Frontal cortex (tissue), 4 donors: Measurements from ENCODE around the gene CCDC57. TPM values are rescaled to one million over a fixed set of nuclear protein-coding genes. Genes with fewer than 3 reads are reported as not detected.
"Not testable (repeated sequence)": the region's sequence is repeated elsewhere in the genome, so short reads cannot be mapped to it uniquely, and the experiment has no call there.

Source experiments
- DNase-seq, 2 donors: peaks; one replicate each; pipeline ENCODE4 v3.0.0; 2012; ENCODE audit warnings: low spot score in 2 of 2
- FAIRE-seq: peaks from 2 replicates; lab custom pipeline; 2012; peaks lifted over from hg19 to GRCh38; lab: Jason Lieb, UNC
- total RNA-seq: library from RNA; depleted of rRNA; stranded (reverse); fragments of >200 nt; gene quantifications from one replicate; pipeline ENCODE4 v1.2.3, GENCODE V29; 2014
- donor health status: control.
- donor health status: control.
- donor health status: control.

Gene CCDC57, protein sequence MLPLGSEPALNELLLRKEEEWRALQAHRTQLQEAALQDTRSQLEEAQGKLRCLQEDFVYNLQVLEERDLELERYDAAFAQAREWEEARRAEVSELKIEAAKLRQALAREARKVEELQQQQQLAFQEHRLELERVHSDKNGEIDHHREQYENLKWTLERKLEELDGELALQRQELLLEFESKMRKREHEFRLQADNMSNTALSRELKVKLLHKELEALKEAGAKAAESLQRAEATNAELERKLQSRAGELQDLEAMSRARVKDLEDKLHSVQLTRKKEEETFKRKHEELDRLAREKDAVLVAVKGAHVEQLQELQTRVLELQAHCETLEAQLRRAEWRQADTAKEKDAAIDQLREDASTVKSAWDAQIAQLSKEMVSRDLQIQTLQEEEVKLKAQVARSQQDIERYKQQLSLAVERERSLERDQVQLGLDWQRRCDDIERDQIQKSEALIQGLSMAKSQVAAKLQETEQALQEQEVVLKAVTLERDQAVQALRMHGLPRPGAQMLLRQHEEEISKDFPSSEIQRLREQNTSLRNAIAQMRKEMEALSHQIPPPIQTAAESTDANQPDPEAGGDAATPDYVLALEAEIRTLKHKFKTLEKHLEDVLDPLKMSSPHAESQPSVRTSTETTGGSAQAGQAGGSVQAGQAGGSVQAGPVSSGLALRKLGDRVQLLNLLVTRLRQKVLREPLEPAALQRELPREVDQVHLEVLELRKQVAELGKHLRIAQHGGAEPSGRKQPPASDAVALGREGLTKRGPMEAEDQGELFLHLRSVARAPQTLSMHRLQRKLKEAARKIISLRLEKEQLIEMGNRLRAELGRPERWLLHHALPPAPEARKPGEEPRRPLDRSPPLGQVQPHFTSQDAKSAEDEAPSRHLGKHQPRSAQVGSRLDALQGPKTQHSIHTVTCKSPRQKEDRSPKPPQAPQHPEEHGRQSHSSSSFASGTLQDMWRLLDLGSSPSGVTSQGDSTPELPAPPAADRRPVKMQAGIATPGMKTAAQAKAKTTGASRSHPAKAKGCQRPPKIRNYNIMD
- total RNA-seq, result 17.1 TPM

DNA sequence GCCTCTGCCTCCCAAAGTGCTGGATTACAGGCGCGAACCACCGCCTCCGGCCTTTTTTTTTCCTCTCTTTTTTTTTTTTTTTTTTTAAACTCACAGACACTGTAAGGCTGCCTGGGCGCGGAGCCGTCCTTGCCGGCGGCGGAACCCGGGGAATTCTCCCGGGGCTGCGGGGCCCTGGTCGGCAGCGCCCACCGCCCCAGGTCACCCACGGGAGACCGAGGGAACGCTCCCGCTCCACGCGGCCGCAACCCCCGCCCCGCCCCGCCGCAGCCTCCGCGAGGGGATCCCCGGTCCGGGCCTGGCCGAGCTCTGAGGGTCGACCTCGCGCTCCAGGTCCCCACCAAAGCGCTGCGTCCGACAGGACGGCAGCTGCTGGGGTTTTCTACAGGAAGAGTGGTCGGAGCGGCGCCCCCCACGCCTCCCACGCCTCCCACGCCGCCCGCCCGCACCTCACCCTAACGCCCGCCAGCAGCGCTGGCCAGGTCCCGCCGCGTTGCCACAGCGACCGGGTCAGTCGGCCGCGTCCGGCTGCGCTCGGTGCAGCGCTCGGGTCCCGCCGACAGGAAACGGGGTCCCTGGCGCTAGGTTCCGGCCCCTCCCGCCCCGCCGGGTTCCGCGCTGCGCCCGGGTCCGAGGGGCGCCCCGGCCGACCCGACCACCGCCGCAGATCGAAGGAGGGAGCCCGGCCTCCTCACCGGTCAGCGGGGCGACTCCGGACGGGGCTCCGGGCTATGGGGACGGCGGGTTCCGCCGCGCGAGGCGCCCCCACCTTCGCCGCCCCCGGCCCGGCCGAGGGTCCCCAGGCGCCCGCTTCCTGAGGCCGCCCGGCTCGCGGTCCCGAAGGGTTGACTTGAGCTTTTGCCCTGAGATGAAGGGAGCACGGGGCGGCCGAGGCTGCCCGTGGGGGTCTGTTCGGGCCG is at the start of gene CCDC57:
Gene CCDC57, minus strand, starts transcription at position 512 of the 920 bp plus-strand sequence. CDS start 10,898 bp downstream, outside the sequence.
- FAIRE-seq (no peak), DNase-seq (peak; percentile 94 to 96)

DNA sequence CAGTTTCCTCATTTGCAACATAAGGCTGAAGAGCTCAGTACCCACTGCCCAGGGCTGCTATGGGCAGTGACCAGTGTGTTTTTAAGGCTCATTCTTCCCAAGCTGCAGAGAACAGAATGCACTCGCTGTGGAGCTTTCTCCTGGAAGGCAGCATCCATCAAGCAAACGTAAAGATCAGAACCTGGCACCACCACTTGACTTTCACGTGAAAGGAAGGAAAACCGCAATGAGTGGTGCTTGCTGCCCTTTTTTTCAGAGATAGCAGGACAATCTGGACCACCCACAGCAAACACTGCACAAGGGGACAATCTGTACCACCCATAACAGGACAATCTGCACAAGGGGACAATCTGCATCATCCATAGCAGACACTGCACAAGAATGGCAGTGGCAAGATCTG is 49.7 kb upstream of the CCDC57 start:
- DNase-seq, result no peak

GRCh38 chr17:82259972-82260961 is 47.6 kb upstream of the CCDC57 start:
- DNase-seq, FAIRE-seq: not testable (repeated sequence)

More for the DNA sequence above, 49.7 kb upstream of the CCDC57 start:
- FAIRE-seq, result no peak

- FAIRE-seq, result no peak
- no peak for DNase-seq
These were observed 45.9 kb upstream of the CCDC57 start for GRCh38 chr17:82258555-82258954.

DNA sequence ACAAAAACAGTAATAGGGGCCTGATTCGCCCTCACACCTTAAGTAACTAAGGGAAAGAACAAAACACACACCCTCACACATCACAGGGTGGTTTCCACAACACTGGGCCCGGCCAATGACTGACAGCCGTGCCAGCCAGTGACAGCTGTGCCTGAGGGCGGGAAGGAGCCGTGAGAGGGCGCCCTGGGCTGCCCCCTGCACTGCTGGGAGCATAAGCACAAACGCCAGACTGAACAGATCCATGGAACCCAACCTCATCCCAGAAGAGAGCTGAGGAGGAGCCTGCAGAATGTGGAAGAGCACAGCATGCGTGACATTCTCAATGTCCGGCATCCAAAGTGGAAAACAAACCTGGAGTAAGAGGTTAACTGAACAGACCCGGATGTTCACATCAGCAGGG is 44.8 kb upstream of the CCDC57 start:
- DNase-seq (peak in 1 of 2 donors; percentile 63), FAIRE-seq (no peak)

DNA sequence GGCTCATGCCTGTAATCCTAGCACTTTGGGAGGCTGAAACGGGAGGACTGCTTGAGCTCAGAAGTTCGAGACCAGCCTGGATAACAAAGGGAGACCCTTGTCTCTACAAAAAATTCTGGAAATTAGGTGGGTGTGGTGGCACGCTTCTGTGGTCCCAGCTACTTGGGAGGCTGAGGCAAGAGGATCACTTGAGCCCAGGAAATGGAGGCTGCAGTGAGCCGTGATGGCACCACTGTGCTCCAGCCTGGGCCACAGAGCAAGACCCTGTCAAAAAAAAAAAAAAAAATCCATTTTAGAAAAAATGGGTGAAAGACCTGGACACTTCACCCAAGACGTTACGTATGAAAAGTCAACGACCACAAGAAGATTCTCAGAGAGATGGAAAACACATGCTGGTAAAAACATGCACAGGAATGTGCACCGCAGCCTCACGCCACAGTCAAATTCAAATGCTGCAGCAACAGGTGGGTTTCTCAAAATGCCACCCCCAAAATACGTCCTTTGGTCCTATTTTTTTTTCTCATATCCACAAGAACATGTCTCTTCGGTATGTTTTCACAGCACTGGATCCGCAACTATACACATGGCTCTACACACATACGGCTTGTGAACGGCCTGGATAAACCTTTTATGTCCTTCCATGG is 43.7 kb upstream of the CCDC57 start:
- FAIRE-seq (no peak), DNase-seq (no peak)

GRCh38 chr17:82255402-82255972 is 42.8 kb upstream of the CCDC57 start:
- DNase-seq (no peak), FAIRE-seq (no peak)

GRCh38 chr17:82254746-82255145 is 42.1 kb upstream of the CCDC57 start:
- not testable (repeated sequence) for FAIRE-seq, DNase-seq

DNA sequence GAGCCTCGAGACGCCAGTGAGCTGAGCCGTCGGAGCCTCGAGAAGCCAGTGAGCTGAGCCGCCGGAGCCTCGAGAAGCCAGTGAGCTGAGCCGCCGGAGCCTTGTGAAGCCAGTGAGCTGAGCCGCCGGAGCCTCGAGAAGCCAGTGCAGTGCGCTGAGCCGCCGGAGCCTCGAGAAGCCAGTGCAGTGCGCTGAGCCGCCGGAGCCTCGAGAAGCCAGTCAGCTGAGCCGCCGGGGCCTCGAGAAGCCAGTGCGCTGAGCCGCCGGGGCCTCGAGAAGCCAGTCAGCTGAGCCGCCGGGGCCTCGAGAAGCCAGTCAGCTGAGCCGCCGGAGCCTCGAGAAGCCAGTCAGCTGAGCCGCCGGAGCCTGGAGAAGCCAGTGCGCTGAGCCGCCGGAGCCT is 41.5 kb upstream of the CCDC57 start:
- FAIRE-seq, DNase-seq: not testable (repeated sequence)

DNA sequence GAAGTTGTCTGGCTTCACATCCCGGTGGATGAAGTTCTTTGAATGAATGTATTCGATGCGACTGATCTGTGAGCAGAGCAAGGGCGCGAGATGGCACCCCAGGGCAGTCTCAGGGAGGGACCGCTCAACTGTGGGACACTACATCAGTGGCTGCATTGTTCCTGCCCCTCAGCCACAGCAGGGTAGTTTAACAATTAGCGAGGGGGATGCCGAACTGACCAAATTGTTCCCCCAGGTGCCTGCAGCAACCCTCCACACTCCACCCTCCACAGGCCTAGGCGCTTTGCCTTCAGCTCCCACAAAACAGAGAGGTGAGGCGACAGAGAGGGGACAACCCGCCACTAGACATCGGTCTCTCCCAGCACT is 40.5 kb upstream of the CCDC57 start:
- FAIRE-seq (no peak), DNase-seq (no peak)

GRCh38 chr17:82252511-82253178 is 40.0 kb upstream of the CCDC57 start:
- no peak for DNase-seq
- no peak for FAIRE-seq

GRCh38 chr17:82250868-82251500 is 38.3 kb upstream of the CCDC57 start:
- FAIRE-seq, result no peak
- no peak for DNase-seq

GRCh38 chr17:82249896-82250581 is 37.4 kb upstream of the CCDC57 start:
- FAIRE-seq, result no peak
- DNase-seq, result no peak

GRCh38 chr17:82248815-82249674 is 36.4 kb upstream of the CCDC57 start:
- no peak for FAIRE-seq
- DNase-seq, result no peak
